Prostate gland (tissue), 2 donors: ENCODE measurements around the gene SGK2. TPM values are rescaled to one million over a fixed set of nuclear protein-coding genes. Genes with fewer than 3 reads are reported as not detected.

Source experiments
- DNase-seq: peaks from one replicate; pipeline ENCODE4 v3.0.0-alpha.2; 2019; ENCODE audit warnings: low spot score
- H3K27ac ChIP-seq, 2 donors: fragments of 200-600 bp; sonication (generic); 2 replicates each; pipeline ENCODE4 v1.5.1; 2017 to 2019
- H3K27me3 ChIP-seq: fragments of 200-600 bp; sonication (generic); replicated peaks from 2 replicates; pipeline ENCODE4 v1.5.1; 2019; ENCODE audit not compliant: insufficient read depth
- H3K36me3 ChIP-seq, 2 donors: fragments of 200-600 bp; sonication (generic); 1 replicate in 1 of 2; 2 replicates in 1 of 2; pipeline versions ENCODE4 v1.5.1 to v1.8.1; 2017 to 2019
- H3K4me1 ChIP-seq: fragments of 200-600 bp; sonication (generic); replicated peaks from 2 replicates; pipeline ENCODE4 v1.5.1; 2019
- H3K4me3 ChIP-seq, 2 donors: fragments of 200-600 bp; sonication (generic); 2 replicates each; pipeline ENCODE4 v1.5.1; 2017 to 2019
- H3K9me3 ChIP-seq: fragments of 200-600 bp; sonication (generic); 2 replicates; pipeline ENCODE4 v1.5.1; 2017
- CTCF ChIP-seq, 4 experiments: fragments of 200-600 bp in 2 of 4; fragments of 450-650 bp in 2 of 4; sonication (generic) in 2 of 4; IDR thresholded peaks; 1 replicate in 3 of 4; 2 replicates in 1 of 4; pipeline ENCODE4 v1.5.1; 2016 to 2019; ENCODE audit warnings: antibody characterized with exemption in 4 of 4, mild to moderate bottlenecking in 2 of 4, moderate library complexity in 2 of 4
- WGBS: methylation state at CpG from one replicate; pipeline ENCODE4 v1.1.5; 2018; 5-methylcytosine and 5-hydroxymethylcytosine counted together
- intact Hi-C: fragments of 100-400 bp; cut with DNase I; formaldehyde crosslinking; loops from one replicate; pipeline ENCODE4 v1.14.2; 2022
- total RNA-seq, 2 donors: library from RNA; depleted of rRNA; stranded (reverse); fragments of >200 nt; gene quantifications; one replicate each; pipeline ENCODE4 v1.1.0, GENCODE V29; 2016

The SGK2 gene
- total RNA-seq, 2 donors from 2014 or later, result 0.68 to 4.5 TPM

GRCh38 chr20:43631598-43631997 is 72.8 kb downstream of the SGK2 start:
- intact Hi-C loops, result no loop called here
- 89% methylated on average over 8 of the region's 8 CpGs for WGBS

More at GRCh38 chr20:43631598-43631997, 72.8 kb downstream of the SGK2 start:
- no peak overlapping the region for H3K4me3 ChIP-seq
- H3K27me3 ChIP-seq, result no peaks in the 10 kb centered on the region
- no peak for DNase-seq
- H3K36me3 ChIP-seq, result no peaks in the 10 kb centered on the region
- H3K9me3 ChIP-seq, result no peaks in the 10 kb centered on the region
- no peaks in the 10 kb centered on the region for H3K4me1 ChIP-seq
- no peak for TF ChIP-seq CTCF (IDR thresholded peaks at IDR 0.05)
- H3K27ac ChIP-seq, result no peak overlapping the region

Other genes with a start within 250 kb of the SGK2 start
- 100 to 1,000 TPM; 121 to 128 TPM for gene SRSF6, start 101.1 kb upstream of the SGK2 start, total RNA-seq
- gene L3MBTL1, start 51.3 kb upstream of the SGK2 start, total RNA-seq, result 10 to 100 TPM; 10.2 to 38.8 TPM
- gene IFT52, start 31.9 kb downstream of the SGK2 start, total RNA-seq, result 10 to 100 TPM; 21.3 to 25.4 TPM
- gene MYBL2, start 108.1 kb downstream of the SGK2 start, total RNA-seq, result 10 to 100 TPM in 1 of 2 donors, under 1 TPM in 1; 0.36 to 11.6 TPM
- 1 to 10 TPM in 1 of 2 donors, not detected in 1; 7.2 TPM for gene GTSF1L, start 168.0 kb downstream of the SGK2 start, total RNA-seq